ENCODE data around the gene NAB2.

- TF ChIP-seq TAF1 (IDR thresholded peaks at IDR 0.05; ENCODE audit: low read depth) (no peak), CEBPB (IDR thresholded peaks at IDR 0.05) (no peak), RAD21 (IDR thresholded peaks at IDR 0.05; ENCODE audit: low read depth) (no peak), EGR1 (IDR thresholded peaks at IDR 0.05) (no peak), FOXM1 (IDR thresholded peaks at IDR 0.05; ENCODE audit: borderline replicate concordance, low read depth) (no peak), CREB1 (IDR thresholded peaks at IDR 0.05; ENCODE audit: low read depth) (no peak), YY1 (IDR thresholded peaks at IDR 0.05; ENCODE audit: low read depth) (no peak)
- TF ChIP-seq, protein P1, sequence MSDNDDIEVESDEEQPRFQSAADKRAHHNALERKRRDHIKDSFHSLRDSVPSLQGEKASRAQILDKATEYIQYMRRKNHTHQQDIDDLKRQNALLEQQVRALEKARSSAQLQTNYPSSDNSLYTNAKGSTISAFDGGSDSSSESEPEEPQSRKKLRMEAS (IDR thresholded peaks at IDR 0.05), result no peak
Observed at GRCh38 chr12:57103856-57104255, 14.9 kb downstream of the NAB2 start.

Data from Ishikawa (cell line).